SU-DHL-6 (cell line): ENCODE results near the gene COL6A2.

ENCODE experiments used
- EZH2phosphoT487 ChIP-seq: fragments of 200-600 bp; sonication (generic), shearing (Covaris generic); conservative IDR thresholded peaks from 2 replicates; pipeline ENCODE4 v1.6.1; 2018; ENCODE audit warnings: mild to moderate bottlenecking, antibody characterized with exemption, low read length, moderate library complexity, mixed read lengths
- TF ChIP-seq, protein P1 (sequence below): fragments of 200-600 bp; sonication (generic); IDR thresholded peaks from one replicate; pipeline ENCODE4 v1.5.1; 2017; ENCODE audit warnings: antibody characterized with exemption, mild to moderate bottlenecking, low read length, moderate library complexity; ENCODE audit not compliant: insufficient read depth, poor library complexity, severe bottlenecking

DNA sequence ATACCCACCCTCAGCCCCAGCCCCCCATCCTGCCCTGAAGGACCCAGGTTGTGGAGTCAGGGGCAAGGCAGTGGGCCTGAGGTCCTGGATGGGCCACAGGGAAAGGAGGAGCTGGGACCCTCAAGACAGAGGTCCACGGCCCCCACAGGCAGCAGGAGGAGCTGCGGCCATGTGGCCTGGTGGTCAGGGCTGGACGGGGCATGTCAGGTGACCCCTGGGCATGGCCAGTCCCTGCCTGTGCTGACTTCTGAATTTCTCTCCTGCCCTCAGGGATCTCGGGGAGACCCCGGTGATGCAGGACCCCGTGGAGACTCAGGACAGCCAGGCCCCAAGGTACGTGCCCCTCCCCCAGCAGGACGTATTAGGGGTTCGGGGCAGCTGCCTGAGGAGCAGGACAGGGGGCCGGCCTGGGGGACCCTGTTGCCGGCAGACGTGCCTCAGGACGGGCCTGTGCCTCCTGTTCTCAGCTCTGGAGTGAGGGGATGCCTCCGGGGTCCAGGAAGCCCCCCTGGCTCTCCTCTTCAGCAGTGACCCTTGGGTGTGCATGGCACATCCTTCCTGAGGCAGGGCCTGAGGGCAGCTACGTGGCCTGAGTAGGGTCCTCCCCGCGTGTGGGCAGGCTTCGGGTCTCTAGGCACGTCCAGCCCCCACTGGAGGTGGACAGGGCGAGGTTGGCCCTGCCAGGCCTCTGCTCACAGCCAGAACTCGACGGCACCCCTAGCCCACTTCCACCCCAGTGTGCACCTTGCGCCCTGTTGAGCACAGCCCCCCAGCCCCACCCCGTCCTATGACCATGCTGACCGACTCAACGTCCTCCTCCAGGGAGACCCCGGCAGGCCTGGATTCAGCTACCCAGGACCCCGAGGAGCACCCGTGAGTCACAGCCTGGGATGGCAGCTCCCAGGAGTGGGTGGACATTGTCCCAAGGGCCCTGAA is 23.6 kb downstream of the COL6A2 start:
- TF ChIP-seq, protein P1, sequence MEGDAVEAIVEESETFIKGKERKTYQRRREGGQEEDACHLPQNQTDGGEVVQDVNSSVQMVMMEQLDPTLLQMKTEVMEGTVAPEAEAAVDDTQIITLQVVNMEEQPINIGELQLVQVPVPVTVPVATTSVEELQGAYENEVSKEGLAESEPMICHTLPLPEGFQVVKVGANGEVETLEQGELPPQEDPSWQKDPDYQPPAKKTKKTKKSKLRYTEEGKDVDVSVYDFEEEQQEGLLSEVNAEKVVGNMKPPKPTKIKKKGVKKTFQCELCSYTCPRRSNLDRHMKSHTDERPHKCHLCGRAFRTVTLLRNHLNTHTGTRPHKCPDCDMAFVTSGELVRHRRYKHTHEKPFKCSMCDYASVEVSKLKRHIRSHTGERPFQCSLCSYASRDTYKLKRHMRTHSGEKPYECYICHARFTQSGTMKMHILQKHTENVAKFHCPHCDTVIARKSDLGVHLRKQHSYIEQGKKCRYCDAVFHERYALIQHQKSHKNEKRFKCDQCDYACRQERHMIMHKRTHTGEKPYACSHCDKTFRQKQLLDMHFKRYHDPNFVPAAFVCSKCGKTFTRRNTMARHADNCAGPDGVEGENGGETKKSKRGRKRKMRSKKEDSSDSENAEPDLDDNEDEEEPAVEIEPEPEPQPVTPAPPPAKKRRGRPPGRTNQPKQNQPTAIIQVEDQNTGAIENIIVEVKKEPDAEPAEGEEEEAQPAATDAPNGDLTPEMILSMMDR: no peak
- TF ChIP-seq EZH2phosphoT487: no peak
